HCT116 (cell line): ENCODE data around the gene CYP27A1. TPM values are rescaled to one million over a fixed set of nuclear protein-coding genes. Genes with fewer than 3 reads are reported as not detected.
A peak's percentile ranks its signal among the peaks of the same experiment; 100 is the strongest.

ENCODE experiments used
- ATAC-seq: fragments of 200-7000 bp; cut with Tn5 transposase; 2 replicates; pipeline ENCODE4 v1.9.1; 2020; ENCODE audit warnings: mild to moderate bottlenecking, moderate library complexity
- BruUV-seq: library from RNA; stranded (reverse); fragments of 400-500 nt; replicated peaks from 2 replicates; lab custom pipeline; 2021; lab: Mats Ljungman, UMichigan
- CTCF ChIA-PET: fragments of 300-600 bp; sonication (Branson Sonifier 250); formaldehyde crosslinking; loops from one replicate; lab custom pipeline; 2021; ENCODE audit warnings: antibody characterized with exemption; lab: Charles Lee
- POLR2A ChIA-PET: fragments of 300-600, 350-600 bp; sonication (Branson Sonifier 250); formaldehyde crosslinking; loops from one replicate; lab custom pipeline; 2021; ENCODE audit warnings: antibody characterized with exemption; lab: Charles Lee
- RAD21 ChIA-PET, 2 experiments: fragments of 300-600 bp; sonication (Branson Sonifier 250); formaldehyde crosslinking; loops; one replicate each; lab custom pipeline; 2023; ENCODE audit warnings: low total read pairs in 2 of 2; ENCODE audit not compliant: uncharacterized antibody in 2 of 2, unreplicated experiment in 2 of 2, low non-redundant PET in 1 of 2; lab: Charles Lee
- DNase-seq: peaks from one replicate; pipeline ENCODE4 v3.0.0-alpha.2; 2010; ENCODE audit warnings: low read depth, low spot score
- H2AFZ ChIP-seq: fragments of 200-600 bp; shearing (Covaris generic), sonication (generic); 2 replicates; pipeline ENCODE4 v1.6.1; 2017; ENCODE audit warnings: low read depth, mixed run types, mixed read lengths, antibody characterized with exemption, low read length; ENCODE audit not compliant: poor library complexity, severe bottlenecking
- H3K27ac ChIP-seq: 2 replicates; pipeline ENCODE4 v1.5.1; 2012; ENCODE audit warnings: low read depth, low read length
- H3K27me3 ChIP-seq: fragments of 200-600 bp; sonication (generic); 2 replicates; pipeline ENCODE4 v1.6.1; 2016; ENCODE audit warnings: mixed run types, low read length, mixed read lengths; ENCODE audit not compliant: insufficient read depth
- H3K36me3 ChIP-seq, 2 experiments: fragments of 200-500 bp in 1 of 2; fragments of 200-600 bp in 1 of 2; sonication (Bioruptor generic) in 1 of 2; sonication (generic) in 1 of 2; 2 replicates each; pipeline versions ENCODE4 v1.5.1 to v1.6.1; 2014 to 2016; ENCODE audit warnings: low read length in 2 of 2, inconsistent platforms in 1 of 2, mixed read lengths in 1 of 2, mixed run types in 1 of 2; ENCODE audit not compliant: insufficient read depth in 2 of 2, control insufficient read depth in 1 of 2
- H3K4me1 ChIP-seq, 2 experiments: fragments of 200-600 bp in 1 of 2; sonication (generic) in 1 of 2; 2 replicates each; pipeline versions ENCODE4 v1.5.1 to v1.6.1; 2012 to 2017; ENCODE audit warnings: low read length in 2 of 2, inconsistent platforms in 1 of 2, mild to moderate bottlenecking in 1 of 2, mixed read lengths in 1 of 2, mixed run types in 1 of 2, moderate library complexity in 1 of 2; ENCODE audit not compliant: insufficient read depth in 2 of 2, control insufficient read depth in 1 of 2
- H3K4me2 ChIP-seq: fragments of 200-600 bp; sonication (generic); 2 replicates; pipeline ENCODE4 v1.6.1; 2017; ENCODE audit warnings: mixed run types, low read length, mixed read lengths
- H3K4me3 ChIP-seq, 2 experiments: fragments of 200-600 bp in 1 of 2; sonication (generic) in 1 of 2; replicated peaks in 1 of 2; 2 replicates each; pipeline ENCODE4 v1.5.1; 2011 to 2016; ENCODE audit warnings: low read length in 2 of 2, control low read depth in 1 of 2, low read depth in 1 of 2, mild to moderate bottlenecking in 1 of 2, mixed read lengths in 1 of 2, mixed run types in 1 of 2
- H3K79me2 ChIP-seq: fragments of 200-600 bp; sonication (generic); 2 replicates; pipeline ENCODE4 v1.6.1; 2017; ENCODE audit warnings: mild to moderate bottlenecking, mixed run types, low read length, moderate library complexity, mixed read lengths; ENCODE audit not compliant: insufficient read depth
- H3K9ac ChIP-seq: fragments of 200-600 bp; sonication (generic); 2 replicates; pipeline ENCODE4 v1.6.1; 2016; ENCODE audit warnings: low read length, mixed read lengths
- H3K9me2 ChIP-seq: fragments of 200-600 bp; sonication (generic), shearing (Covaris generic); 2 replicates; pipeline ENCODE4 v1.6.1; 2017; ENCODE audit warnings: mixed run types, mild to moderate bottlenecking, moderate library complexity; ENCODE audit not compliant: insufficient read depth
- H3K9me3 ChIP-seq, 2 experiments: fragments of 200-500 bp in 1 of 2; fragments of 200-600 bp in 1 of 2; sonication (Bioruptor generic) in 1 of 2; sonication (generic) in 1 of 2; 2 replicates each; pipeline ENCODE4 v1.6.1; 2014 to 2017; ENCODE audit warnings: low read length in 2 of 2, mixed read lengths in 2 of 2, inconsistent platforms in 1 of 2, low read depth in 1 of 2, mild to moderate bottlenecking in 1 of 2, mixed run types in 1 of 2, moderate library complexity in 1 of 2; ENCODE audit not compliant: control insufficient read depth in 1 of 2, insufficient read depth in 1 of 2
- H4K20me1 ChIP-seq: fragments of 200-600 bp; sonication (generic), shearing (Covaris generic); 2 replicates; pipeline ENCODE4 v1.6.1; 2017; ENCODE audit warnings: mixed run types, mild to moderate bottlenecking, moderate library complexity; ENCODE audit not compliant: insufficient read depth
- CEBPB ChIP-seq: IDR thresholded peaks from 2 replicates; pipeline ENCODE4 v1.6.1; 2012; ENCODE audit warnings: low read depth
- ELF1 ChIP-seq: IDR thresholded peaks from 2 replicates; pipeline ENCODE4 v1.6.1; 2012; ENCODE audit warnings: low read depth, borderline replicate concordance
- EZH2 ChIP-seq: fragments of 200-600 bp; sonication (generic); IDR thresholded peaks from 2 replicates; pipeline ENCODE4 v1.6.1; 2017; ENCODE audit warnings: antibody characterized with exemption, mixed run types
- JUND ChIP-seq: IDR thresholded peaks from 2 replicates; pipeline ENCODE4 v1.6.1; 2012
- POLR2A ChIP-seq: IDR thresholded peaks from 2 replicates; pipeline ENCODE4 v1.7.0; 2011; ENCODE audit warnings: borderline replicate concordance; ENCODE audit not compliant: insufficient read depth, insufficient read length; ENCODE audit errors: extremely low read depth
- RAD21 ChIP-seq: IDR thresholded peaks from 2 replicates; pipeline ENCODE4 v1.6.1; 2012; ENCODE audit warnings: low read depth, mild to moderate bottlenecking
- SIN3A ChIP-seq: IDR thresholded peaks from 2 replicates; pipeline ENCODE4 v1.6.1; 2012; ENCODE audit warnings: low read depth
- intact Hi-C: fragments of 100-400 bp; cut with micrococcal nuclease; formaldehyde crosslinking; loops from 2 replicates; pipeline ENCODE4 v1.10.0; 2022
- total RNA-seq: library from RNA; stranded (reverse); gene quantifications from one replicate; pipeline ENCODE4 v1.2.1, GENCODE V29; 2021; ENCODE audit not compliant: unreplicated experiment
- TF ChIP-seq, protein P1 (sequence below), 3 experiments: fragments of 200-600 bp in 1 of 3; sonication (generic) in 1 of 3; IDR thresholded peaks in 2 of 3; conservative IDR thresholded peaks in 1 of 3; 2 replicates each; pipeline ENCODE4 v1.5.1; 2012 to 2017; ENCODE audit warnings: low read depth in 2 of 3, low read length in 2 of 3, antibody characterized with exemption in 1 of 3, borderline replicate concordance in 1 of 3, control low read depth in 1 of 3, mild to moderate bottlenecking in 1 of 3, mixed read lengths in 1 of 3, mixed run types in 1 of 3, moderate library complexity in 1 of 3; ENCODE audit not compliant: insufficient read depth in 1 of 3
- TF ChIP-seq, protein P2 (sequence below): IDR thresholded peaks from 2 replicates; pipeline ENCODE4 v1.6.1; 2012

CYP27A1 gene
- total RNA-seq, 1 experiment from 2014 or later: 1.6 TPM

DNA sequence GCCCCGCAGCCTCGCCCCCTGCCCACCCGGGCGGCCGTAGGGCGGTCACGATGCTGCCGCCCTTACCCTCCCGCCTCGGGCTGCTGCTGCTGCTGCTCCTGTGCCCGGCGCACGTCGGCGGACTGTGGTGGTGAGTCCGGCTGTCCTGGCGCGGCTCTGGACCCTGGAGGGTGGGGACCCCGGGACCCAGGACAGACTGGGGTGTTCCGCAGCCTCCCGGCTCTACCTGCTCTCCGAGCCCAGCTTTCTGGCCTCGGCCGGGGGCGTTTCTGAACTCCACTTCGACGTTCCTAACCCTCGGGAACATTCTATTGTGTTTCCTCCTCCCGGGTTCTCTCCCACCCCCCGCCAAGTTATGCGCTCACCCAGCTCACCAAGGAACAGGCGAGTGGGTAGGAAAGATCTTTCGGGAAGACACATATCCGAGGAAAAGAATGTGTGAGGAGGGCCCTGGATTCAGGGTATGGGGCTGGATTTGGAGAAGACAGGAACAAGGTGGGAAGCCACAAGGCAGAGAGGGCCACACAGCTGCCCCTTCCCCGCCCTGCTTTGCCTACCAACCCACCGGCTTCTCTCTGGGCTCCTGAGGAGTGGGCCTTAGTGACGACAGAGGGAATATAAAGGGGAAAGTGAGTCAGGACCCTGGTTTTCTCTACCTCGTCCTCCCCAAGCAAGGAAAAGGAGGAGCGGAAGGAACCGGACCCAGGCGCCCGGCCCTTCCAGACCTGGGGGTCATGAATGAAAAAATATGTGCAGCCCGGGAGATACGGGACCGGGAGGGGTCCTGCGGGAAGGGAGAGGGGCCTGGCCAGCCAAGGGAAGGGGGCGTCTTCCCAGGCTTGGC, 78.3 kb downstream of the CYP27A1 start:
- Histone ChIP-seq H3K4me3 (peak overlapping the region; percentile 44 to 61), H3K27me3 (peaks cover 13% of the 10 kb centered on the region; the same call in 1 of the 2 replicates), H3K36me3 (no peaks in the 10 kb centered on the region), H3K27ac (no peak overlapping the region; the same call in 1 of the 2 replicates), H4K20me1 (no peaks in the 10 kb centered on the region), H3K79me2 (no peaks in the 10 kb centered on the region), H3K9me2 (no peaks in the 10 kb centered on the region), H2AFZ (peak overlapping the region; percentile 86), H3K4me2 (peak overlapping the region; percentile 93), H3K9ac (peak overlapping the region; percentile 42; the same call in 1 of the 2 replicates), H3K9me3 (no peaks in the 10 kb centered on the region), H3K4me1 (peaks cover 12 to 29% of the 10 kb centered on the region in 2 experiments)
- RAD21 ChIA-PET: interaction anchor here in 1 of 2 experiments (0.6 kb wide), 1 partner anchor 8 kb away, joined by 4 read pairs; no protein-coding TSS in a partner anchor
- intact Hi-C loops: no loop called here
- BruUV-seq: no TSS peak
- DNase-seq (no peak), ATAC-seq (peak; percentile 31)
- CTCF ChIA-PET: interaction anchor here (0.6 to 1.9 kb wide), 12 partner anchors 8 to 170 kb away, joined by 3 to 13 read pairs (median 4); partner anchors contain the start of gene TTLL4
- TF ChIP-seq CEBPB: no peak
- TF ChIP-seq ELF1: no peak
- TF ChIP-seq, protein P1, sequence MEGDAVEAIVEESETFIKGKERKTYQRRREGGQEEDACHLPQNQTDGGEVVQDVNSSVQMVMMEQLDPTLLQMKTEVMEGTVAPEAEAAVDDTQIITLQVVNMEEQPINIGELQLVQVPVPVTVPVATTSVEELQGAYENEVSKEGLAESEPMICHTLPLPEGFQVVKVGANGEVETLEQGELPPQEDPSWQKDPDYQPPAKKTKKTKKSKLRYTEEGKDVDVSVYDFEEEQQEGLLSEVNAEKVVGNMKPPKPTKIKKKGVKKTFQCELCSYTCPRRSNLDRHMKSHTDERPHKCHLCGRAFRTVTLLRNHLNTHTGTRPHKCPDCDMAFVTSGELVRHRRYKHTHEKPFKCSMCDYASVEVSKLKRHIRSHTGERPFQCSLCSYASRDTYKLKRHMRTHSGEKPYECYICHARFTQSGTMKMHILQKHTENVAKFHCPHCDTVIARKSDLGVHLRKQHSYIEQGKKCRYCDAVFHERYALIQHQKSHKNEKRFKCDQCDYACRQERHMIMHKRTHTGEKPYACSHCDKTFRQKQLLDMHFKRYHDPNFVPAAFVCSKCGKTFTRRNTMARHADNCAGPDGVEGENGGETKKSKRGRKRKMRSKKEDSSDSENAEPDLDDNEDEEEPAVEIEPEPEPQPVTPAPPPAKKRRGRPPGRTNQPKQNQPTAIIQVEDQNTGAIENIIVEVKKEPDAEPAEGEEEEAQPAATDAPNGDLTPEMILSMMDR (IDR thresholded peaks at IDR 0.05 in 2 of 3, conservative IDR thresholded peaks at IDR 0.05 in 1 of 3; ENCODE audit: borderline replicate concordance in 1 of 3, insufficient read depth in 1 of 3, low read depth in 2 of 3, low read length in 2 of 3): no peak
- TF ChIP-seq POLR2A: no peak
- peak; percentile 89; the same call in 1 of the 2 replicates for TF ChIP-seq EZH2
- TF ChIP-seq, protein P2, sequence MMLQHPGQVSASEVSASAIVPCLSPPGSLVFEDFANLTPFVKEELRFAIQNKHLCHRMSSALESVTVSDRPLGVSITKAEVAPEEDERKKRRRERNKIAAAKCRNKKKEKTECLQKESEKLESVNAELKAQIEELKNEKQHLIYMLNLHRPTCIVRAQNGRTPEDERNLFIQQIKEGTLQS: no peak
- no peak for TF ChIP-seq RAD21
- no peak for TF ChIP-seq JUND
- no peak for TF ChIP-seq SIN3A
- POLR2A ChIA-PET: interaction anchor here (1.0 kb wide), 1 partner anchor 130 kb away, joined by 3 read pairs; no protein-coding TSS in a partner anchor
